Suppressor macrophage treated with lipopolysaccharide for 4 hours (primary cell): ENCODE data around the gene ZFP1.

Experiments
- DNase-seq: peaks from one replicate; pipeline ENCODE4 v3.0.0-alpha.2; 2020

ZFP1 gene

GRCh38 chr16:75113541-75114121 is 34.7 kb upstream of the ZFP1 start:
- no peak for DNase-seq

GRCh38 chr16:75114179-75114945 is 34.0 kb upstream of the ZFP1 start:
- no peak for DNase-seq

GRCh38 chr16:75114946-75115825 is 33.1 kb upstream of the ZFP1 start:
- DNase-seq, result no peak

- DNase-seq, result peak; percentile 51
These were observed 32.0 kb upstream of the ZFP1 start, which contains the start of gene LDHD for GRCh38 chr16:75116081-75116910. Gene LDHD, minus strand, starts transcription at chr16:75116780. Its CDS starts 60 bp downstream, at chr16:75116720.

- no peak for DNase-seq
These were observed 31.4 kb upstream of the ZFP1 start for GRCh38 chr16:75116911-75117245.

- DNase-seq, result no peak
These were observed 29.3 kb upstream of the ZFP1 start for GRCh38 chr16:75118943-75119539.

- DNase-seq, result no peak
These were observed 28.1 kb upstream of the ZFP1 start for GRCh38 chr16:75120253-75120652.

GRCh38 chr16:75121949-75122568 is 26.3 kb upstream of the ZFP1 start:
- DNase-seq, result no peak

GRCh38 chr16:75122609-75123008 is 25.7 kb upstream of the ZFP1 start:
- DNase-seq, result no peak

GRCh38 chr16:75127713-75128415 is 20.5 kb upstream of the ZFP1 start:
- DNase-seq, result no peak

GRCh38 chr16:75129421-75130149 is 18.7 kb upstream of the ZFP1 start:
- peak; percentile 46 for DNase-seq

GRCh38 chr16:75130150-75130771 is 18.1 kb upstream of the ZFP1 start:
- no peak for DNase-seq

GRCh38 chr16:75131081-75131480 is 17.2 kb upstream of the ZFP1 start:
- DNase-seq, result no peak

GRCh38 chr16:75138233-75138632 is 10.1 kb upstream of the ZFP1 start:
- DNase-seq, result no peak

- peak; percentile 23 for DNase-seq
These were observed 9.7 kb upstream of the ZFP1 start for GRCh38 chr16:75138636-75139035.

GRCh38 chr16:75139498-75139897 is 8.8 kb upstream of the ZFP1 start:
- no peak for DNase-seq

- DNase-seq, result peak; percentile 41
These were observed 4.4 kb upstream of the ZFP1 start for GRCh38 chr16:75143941-75144340.

GRCh38 chr16:75147968-75148310 is 385 bp upstream of the ZFP1 start:
- no peak for DNase-seq

GRCh38 chr16:75151798-75152197 is 3.5 kb downstream of the ZFP1 start:
- DNase-seq, result no peak

GRCh38 chr16:75152635-75153034 is 4.3 kb downstream of the ZFP1 start:
- no peak for DNase-seq
